Measurements from ENCODE around the gene SLC16A9. TPM values are rescaled to one million over a fixed set of nuclear protein-coding genes. Genes with fewer than 3 reads are reported as not detected.

The SLC16A9 gene
- total RNA-seq, 1 experiment from 2014 or later, result 5.9 TPM

DNA sequence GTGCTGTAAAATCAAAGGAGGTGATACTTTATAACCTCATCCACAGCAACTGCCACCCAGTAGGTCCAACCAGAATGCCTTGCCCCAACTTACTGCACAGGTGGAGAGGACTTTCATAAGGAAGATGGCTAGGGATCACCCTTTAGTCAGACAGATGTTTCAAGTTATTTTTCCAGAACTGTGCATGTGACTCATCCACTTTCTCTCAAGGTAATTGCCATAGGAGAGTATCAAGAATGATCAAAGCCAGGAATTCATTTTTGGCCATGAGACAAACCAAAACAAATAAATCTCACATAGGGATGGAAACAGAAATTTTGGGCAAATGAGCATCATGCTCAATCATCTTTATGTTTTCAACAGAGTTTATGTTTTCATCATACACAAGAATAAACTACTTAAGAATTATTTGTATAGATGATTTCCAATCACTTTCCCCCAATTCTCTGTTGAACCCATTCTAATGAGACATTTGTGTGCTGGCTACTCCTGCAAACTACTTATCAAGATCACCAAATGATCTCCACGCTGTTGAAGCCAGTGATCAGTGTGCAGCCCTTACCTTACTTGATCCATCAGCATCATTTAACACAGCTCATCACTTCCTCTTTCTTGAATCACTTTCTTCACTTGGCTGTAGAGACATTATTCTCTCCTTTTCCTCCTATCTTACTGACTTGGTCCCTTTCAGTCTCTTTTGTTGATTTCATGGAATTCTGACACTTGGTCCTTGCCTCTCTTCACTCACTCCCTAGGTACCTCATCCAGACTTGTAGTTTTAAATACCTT, 74.0 kb downstream of the SLC16A9 start:
- H3K4me2 ChIP-seq (ENCODE audit: low read length), result no peak overlapping the region
- H3K79me2 ChIP-seq (ENCODE audit: insufficient read depth, low read length), result no peaks in the 10 kb centered on the region
- intact Hi-C loops (cut with micrococcal nuclease), result no loop called here
- no peaks in the 10 kb centered on the region for H4K20me1 ChIP-seq (ENCODE audit: insufficient read depth)
- no peak overlapping the region for H3K27ac ChIP-seq (ENCODE audit: low read depth, low read length)
- no peaks in the 10 kb centered on the region for H3K27me3 ChIP-seq (ENCODE audit: insufficient read depth, low read length)
- H2AFZ ChIP-seq (ENCODE audit: low read depth, low read length, poor library complexity, severe bottlenecking), result no peak overlapping the region
- no peaks in the 10 kb centered on the region for H3K36me3 ChIP-seq (ENCODE audit: control insufficient read depth in 1 of 2, insufficient read depth in 2 of 2, low read length in 2 of 2)
- H3K9me2 ChIP-seq (ENCODE audit: insufficient read depth), result no peaks in the 10 kb centered on the region
- no peak overlapping the region for H3K4me3 ChIP-seq (replicated peaks in 1 of 2; ENCODE audit: low read depth in 1 of 2, low read length in 2 of 2)
- H3K9ac ChIP-seq (ENCODE audit: low read length), result no peak overlapping the region
- H3K9me3 ChIP-seq (ENCODE audit: control insufficient read depth in 1 of 2, insufficient read depth in 1 of 2, low read depth in 1 of 2, low read length in 2 of 2), result no peaks in the 10 kb centered on the region
- ChIA-PET POLR2A (no interaction called here), RAD21 (ENCODE audit: low non-redundant PET in 1 of 2, low total read pairs in 2 of 2, uncharacterized antibody in 2 of 2, unreplicated experiment in 2 of 2) (interaction anchor here in 1 of 2 experiments (1.1 kb wide), 1 partner anchor 10 kb away, joined by 3 read pairs; no protein-coding TSS in a partner anchor), CTCF (interaction anchor here (1.1 to 1.5 kb wide), 2 partner anchors 13 to 195 kb away, joined by 3 to 5 read pairs; no protein-coding TSS in a partner anchor)
- no peak for TF ChIP-seq RAD21 (IDR thresholded peaks at IDR 0.05; ENCODE audit: low read depth)
- TF ChIP-seq, protein P1, sequence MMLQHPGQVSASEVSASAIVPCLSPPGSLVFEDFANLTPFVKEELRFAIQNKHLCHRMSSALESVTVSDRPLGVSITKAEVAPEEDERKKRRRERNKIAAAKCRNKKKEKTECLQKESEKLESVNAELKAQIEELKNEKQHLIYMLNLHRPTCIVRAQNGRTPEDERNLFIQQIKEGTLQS (IDR thresholded peaks at IDR 0.05), result no peak
- no peak for TF ChIP-seq CTCF (IDR thresholded peaks at IDR 0.05 in 2 of 3, conservative IDR thresholded peaks at IDR 0.05 in 1 of 3; ENCODE audit: borderline replicate concordance in 1 of 3, insufficient read depth in 1 of 3, low read depth in 2 of 3, low read length in 2 of 3)
- no peak for TF ChIP-seq POLR2A (IDR thresholded peaks at IDR 0.05; ENCODE audit: borderline replicate concordance, extremely low read depth, insufficient read depth, insufficient read length)
- TF ChIP-seq SRF (IDR thresholded peaks at IDR 0.05; ENCODE audit: low read depth), result no peak
- no peak for TF ChIP-seq FOSL1 (IDR thresholded peaks at IDR 0.05; ENCODE audit: low read depth)
- TF ChIP-seq ZFX (IDR thresholded peaks at IDR 0.05), result no peak
- no peak for TF ChIP-seq ZNF274 (IDR thresholded peaks at IDR 0.05; ENCODE audit: low read depth, low read length)
- TF ChIP-seq EGR1 (IDR thresholded peaks at IDR 0.05; ENCODE audit: low read depth), result no peak
- TF ChIP-seq EZH2phosphoT487 (IDR thresholded peaks at IDR 0.05; ENCODE audit: borderline replicate concordance), result no peak
- no TSS peak for BruUV-seq (replicated peaks)
- no peaks in the 10 kb centered on the region for H3K4me1 ChIP-seq (ENCODE audit: control insufficient read depth in 1 of 2, insufficient read depth in 2 of 2, low read length in 2 of 2)
- no peak for ATAC-seq
- DNase-seq (ENCODE audit: low read depth, low spot score), result no peak
